GM18858 (cell line): Measurements from ENCODE around the gene TFCP2L1.
"Not testable (repeated sequence)": the region's sequence is repeated elsewhere in the genome, so short reads cannot be mapped to it uniquely, and the experiment has no call there.

Experiments
- ATAC-seq: cut with Tn5 transposase; IDR thresholded peaks from one replicate; pipeline ENCODE4 v1.9.1; 2021; ENCODE audit not compliant: unreplicated experiment

Gene TFCP2L1

DNA sequence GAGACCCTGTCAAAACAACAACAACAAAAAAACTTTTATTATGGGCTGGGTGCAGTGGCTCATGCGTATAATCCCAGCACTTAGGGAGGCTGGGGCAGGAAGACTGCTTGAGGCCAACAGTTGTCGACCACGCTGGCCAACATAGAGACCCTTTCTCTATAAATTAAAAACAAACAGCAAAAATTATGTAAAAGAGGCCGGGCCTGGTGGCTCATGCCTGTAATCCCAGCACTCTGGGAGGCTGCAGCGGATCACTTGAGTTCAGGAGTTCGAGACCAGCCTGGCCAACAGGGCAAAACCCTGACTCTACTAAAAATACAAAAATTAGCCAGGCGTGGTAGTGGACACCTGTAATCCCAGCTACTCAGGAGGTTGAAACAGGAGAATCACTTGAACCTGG is 15.6 kb downstream of the TFCP2L1 start:
- not testable (repeated sequence) for ATAC-seq

GRCh38 chr2:121266543-121267106 is 18.4 kb downstream of the TFCP2L1 start:
- ATAC-seq = no peak

DNA sequence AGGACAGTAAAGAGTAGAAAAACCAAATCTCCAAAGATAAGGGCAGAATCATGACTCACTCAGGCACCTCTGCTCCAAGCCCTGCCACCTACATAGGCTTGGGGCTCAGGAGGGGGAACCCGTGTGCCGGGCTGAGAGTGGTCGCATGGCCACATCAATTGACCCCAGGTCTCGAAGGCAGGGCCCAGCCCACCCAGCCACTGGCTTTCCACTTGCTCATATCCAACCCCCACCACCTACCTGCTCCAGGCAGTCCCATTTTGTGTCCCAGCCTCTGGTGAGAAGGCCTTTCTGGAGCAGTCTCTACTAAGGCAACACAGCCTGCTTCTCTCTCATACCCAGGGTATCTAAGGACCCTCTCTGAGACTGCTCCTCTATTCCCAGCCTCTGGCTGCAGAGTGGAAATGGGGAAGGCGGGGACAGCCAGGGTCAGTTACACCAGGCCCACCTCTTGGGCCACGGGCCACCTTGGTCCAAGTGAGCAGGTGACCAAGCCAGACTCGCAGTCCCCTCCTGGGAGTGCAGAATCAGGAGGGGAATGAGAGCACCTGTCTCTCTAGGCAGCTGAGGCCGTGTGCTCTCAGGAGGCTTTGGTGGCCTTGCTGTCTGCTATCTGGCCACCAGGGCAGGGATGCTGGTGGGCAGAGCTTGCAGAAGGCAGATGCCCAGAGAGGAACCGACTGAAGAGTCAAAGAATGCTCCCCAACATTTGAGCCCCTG is 20.8 kb downstream of the TFCP2L1 start:
- no peak for ATAC-seq

DNA sequence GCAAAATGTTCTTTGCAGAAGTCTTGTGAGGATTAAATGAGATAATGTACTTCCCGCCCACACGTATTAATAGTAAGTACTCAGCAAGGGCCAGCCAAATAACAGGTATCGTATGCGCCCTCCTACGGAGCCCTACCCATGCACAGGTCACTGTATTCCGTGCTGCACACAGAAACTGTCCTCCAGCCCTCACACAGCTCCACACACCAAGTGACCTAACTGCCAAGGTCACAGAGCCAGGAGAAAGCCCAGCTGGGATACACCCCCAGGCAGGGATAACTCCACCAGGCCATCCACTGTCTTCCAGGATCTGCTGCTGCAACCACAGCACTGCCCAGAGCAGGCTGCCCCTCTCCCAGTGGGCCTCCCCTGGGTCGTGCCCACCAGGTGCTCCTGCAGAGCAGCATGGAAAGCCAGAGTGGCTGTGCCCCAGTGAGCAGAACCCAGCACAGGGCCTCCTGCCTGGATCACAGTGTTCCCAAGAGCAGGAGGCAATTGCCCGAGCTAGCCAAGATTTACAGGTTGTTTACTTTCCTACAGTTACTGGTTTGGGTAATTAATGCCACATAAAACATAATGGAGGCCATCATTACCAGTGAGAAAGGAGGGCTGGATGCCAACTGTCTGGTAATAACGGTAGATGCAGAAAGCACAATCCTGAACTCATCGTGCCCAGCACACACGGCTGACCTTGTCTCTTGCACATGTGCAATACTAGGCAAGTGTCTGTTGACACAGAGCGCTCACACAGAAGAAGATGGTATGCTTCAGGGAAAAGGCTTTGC is 24.4 kb downstream of the TFCP2L1 start:
- no peak for ATAC-seq

DNA sequence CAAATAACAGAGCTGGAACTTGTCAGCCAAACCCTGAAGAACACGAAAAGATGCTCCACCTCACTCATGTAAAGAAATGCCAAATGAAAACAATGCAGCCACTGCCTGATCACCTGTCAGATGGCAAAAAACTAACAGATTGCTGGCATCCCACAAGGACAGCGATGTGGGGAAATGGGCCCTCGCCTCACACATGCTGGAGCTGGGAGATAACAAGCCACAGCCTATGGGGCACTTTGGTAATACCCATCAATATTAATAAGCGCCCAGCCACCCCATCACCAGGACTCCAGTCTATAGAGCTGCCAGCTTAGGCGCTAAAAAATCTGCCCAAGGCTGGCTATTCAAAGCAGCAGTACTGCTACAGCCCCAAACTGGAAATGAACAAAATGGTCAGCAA is 27.0 kb downstream of the TFCP2L1 start:
- no peak for ATAC-seq

DNA sequence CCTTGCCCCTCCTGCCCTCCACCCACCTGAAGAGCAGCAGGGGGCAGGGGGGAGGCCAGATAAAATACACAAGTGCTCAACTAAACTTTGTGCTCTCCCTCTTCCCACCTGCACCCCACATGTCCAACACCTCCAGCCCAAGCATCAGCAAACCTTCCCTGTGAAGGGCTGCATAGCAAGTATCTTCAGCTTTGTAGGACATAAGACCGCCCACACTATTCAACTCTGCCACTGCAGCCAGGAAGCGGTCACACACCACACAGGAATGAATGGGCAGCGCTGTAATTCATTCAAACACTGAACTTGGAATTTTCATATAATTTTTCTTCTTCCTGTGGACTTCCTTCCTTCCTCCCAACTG is 27.5 kb downstream of the TFCP2L1 start:
- ATAC-seq = no peak

DNA sequence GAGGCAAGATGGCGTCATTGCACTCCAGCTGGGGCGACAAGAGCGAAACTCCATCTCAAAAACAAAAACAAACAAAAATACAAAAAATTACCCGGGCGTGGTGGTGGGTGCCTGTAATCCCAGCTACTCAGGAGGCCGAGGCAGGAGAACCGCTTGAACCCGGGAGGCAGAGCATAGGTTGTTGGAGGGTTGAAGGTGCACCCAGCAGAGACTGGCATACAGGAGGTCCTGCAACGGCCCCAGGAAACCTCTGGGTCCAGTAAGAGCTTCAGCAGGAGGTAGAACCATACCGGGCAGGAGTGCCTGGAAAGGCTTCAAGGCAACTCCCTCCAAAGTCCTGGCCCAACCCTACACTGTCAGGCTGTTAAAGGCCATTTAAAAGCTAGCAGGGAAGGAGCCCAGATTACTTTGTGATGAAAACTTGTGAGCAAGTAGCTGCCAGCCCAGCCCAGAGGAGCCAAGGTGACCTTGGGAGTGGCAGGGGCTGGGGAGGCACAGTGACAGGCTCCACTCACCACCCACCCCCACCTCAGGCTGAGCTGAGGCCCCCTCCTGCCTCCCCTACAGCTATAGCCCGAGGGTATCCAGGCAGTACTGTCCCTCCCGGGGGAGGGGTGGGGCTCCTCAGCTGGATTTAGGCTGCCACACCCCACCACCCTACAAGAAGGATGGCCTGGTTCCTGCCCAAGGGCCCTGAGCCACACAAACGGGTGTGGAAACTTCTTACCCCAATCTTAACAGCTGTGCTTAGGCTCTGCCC is 28.1 kb downstream of the TFCP2L1 start:
- ATAC-seq = no peak

DNA sequence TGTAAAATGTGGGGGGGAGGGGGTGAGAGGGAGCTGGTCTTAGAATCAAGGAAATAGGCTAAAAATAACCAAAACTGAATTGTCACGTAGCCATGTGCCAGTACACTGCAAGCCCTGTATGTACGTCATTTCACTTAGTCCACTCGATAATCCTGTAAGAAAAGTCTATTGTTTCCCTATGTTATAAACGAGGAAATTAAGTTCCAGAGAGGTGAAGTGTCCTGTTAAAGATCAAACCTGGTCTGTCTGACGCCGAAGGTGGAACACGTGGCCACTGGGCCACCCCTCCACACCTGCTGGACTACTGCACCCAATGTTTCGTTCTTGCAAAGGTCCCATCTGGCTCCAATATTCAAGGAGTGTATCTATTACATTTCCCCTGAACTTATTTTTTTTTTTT is 29.6 kb downstream of the TFCP2L1 start:
- ATAC-seq = no peak

DNA sequence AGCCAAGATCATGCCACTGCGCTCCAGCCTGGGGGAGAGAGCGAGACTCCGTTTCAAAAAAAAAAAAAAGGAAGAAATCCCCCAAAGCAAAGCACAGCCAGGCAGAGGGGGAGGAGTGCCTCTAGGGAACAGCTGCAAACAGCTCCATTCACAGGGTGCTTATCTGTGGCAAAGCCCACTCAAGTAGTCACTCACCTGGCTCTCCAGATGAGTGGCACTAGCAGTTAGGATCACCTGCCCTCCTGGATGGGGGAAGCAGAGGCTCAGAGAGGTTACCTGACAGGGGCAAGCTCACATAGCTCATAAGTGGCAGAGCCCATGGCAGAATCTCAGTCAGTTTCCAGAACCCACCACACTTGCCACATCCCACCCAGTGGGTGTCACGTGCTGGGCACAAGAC is 30.3 kb downstream of the TFCP2L1 start:
- no peak for ATAC-seq

GRCh38 chr2:121253674-121254240 is 31.2 kb downstream of the TFCP2L1 start:
- no peak for ATAC-seq

- ATAC-seq = no peak
Measured at GRCh38 chr2:121253021-121253673, 31.9 kb downstream of the TFCP2L1 start.

DNA sequence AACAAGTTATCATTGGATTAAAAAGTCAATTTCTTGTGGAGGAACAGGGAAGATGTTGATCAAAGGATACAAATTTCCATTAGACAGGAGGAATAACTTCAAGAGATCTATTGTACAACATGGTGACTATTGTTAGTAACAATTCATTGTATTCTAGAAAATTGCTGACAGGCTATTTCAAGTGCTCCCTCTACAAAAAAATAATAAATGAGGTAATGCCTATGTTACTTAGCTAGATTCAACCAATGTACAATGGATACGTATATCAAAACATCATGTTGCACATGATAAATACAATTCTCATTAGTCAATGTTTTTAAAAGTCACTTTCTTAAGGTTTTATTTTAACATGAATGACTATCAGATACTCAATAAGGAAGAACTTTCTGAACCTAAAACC is 33.5 kb downstream of the TFCP2L1 start:
- ATAC-seq = no peak

DNA sequence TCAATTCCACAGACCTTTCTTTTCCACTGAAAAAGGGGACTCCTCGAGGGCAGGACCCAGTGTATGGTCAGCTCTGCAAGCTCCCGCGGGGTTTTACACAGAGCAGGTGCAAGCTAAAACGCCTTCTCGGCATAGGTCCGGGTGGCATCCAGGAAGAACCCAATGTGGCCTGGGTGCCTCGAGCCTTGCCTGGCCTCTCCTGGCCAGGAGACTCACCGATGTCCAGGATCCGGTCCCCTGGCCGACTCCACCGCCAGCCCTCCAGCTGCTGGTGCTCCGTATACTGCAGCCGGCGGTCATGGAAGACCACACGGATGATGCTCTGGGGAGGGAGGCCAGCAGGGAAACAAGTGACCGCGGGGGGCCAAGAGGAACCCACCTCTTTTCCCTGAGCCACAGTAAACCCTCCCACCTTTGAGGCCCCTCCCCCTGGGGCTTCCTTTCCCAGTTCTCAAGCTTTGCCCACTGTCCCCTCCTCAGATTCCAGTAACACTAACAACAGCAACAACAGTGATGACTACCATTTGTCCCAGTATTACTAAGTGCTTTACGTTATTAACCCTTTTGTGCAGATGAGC is 36.1 kb downstream of the TFCP2L1 start:
- ATAC-seq = no peak

DNA sequence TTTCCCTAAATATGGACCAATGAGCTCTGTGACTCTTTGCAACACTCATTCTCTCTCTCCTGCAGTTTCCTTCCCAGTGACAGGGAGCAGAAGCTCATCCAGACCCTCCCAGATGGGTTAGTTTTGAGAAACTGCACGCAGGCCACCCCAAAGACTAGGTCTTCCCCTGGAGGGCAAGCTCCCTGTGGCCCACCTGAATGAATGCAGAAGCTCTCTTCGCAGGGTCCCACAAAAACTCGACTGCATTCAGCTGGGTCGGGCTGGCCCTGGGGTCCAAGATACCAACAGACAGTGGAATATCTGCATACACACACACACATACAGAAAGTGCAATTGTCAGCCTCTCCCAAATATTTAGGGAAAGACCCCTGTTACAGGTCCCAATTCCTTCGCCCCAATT is 37.0 kb downstream of the TFCP2L1 start:
- ATAC-seq = no peak

DNA sequence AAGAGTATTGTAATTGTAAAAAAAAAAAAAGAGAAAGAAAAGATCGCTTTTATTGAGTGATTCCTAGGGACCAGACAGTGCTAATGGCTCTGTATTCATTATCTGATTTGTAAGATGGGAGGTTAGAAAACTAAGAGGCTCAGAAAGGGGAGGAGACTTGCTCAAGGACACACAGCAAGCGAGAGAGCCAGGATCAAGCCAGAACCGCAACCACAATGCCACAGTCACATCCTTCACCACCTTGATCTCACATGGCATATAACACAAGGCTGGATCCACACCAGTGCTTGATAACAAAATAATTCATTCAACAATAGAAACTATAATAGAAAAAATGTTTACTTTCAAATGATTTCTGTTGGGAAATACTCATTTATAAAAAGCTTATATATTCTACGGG is 37.5 kb downstream of the TFCP2L1 start:
- no peak for ATAC-seq

GRCh38 chr2:121246704-121247255 is 38.2 kb downstream of the TFCP2L1 start:
- ATAC-seq = no peak

GRCh38 chr2:121245913-121246312 is 39.1 kb downstream of the TFCP2L1 start:
- no peak for ATAC-seq

GRCh38 chr2:121245120-121245820 is 39.7 kb downstream of the TFCP2L1 start:
- ATAC-seq = no peak

DNA sequence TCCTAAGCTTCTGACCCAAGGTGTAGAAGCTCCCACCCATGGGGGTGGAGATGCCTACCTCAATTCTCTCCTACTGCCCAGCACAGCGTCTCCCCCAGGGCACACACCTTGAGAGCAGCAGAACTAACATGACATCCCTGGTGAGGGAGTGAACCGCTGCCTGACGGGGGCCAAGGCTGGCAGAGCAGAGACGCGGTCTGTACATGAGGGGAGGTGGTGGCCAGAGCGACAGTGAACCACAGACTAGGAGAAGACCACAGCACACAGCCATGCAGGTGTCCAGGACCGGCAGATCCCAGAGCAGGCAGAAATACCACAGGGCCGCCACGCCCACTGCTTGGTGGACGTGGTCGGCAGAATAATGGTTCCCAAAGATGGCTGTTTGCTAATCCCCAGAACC is 40.4 kb downstream of the TFCP2L1 start:
- ATAC-seq = no peak
